Epithelial cell of proximal tubule (primary cell): ENCODE data around the gene KCNG2. TPM values are rescaled to one million over a fixed set of nuclear protein-coding genes. Genes with fewer than 3 reads are reported as not detected.

Experiments
- DNase-seq: peaks from one replicate; pipeline ENCODE4 v3.0.0-alpha.2; 2011; ENCODE audit warnings: low read depth
- H3K4me3 ChIP-seq: 2 replicates; pipeline ENCODE4 v1.5.1; 2011; ENCODE audit warnings: low read depth, mild to moderate bottlenecking, low read length
- CTCF ChIP-seq: conservative IDR thresholded peaks from 2 replicates; pipeline ENCODE4 v1.5.1; 2012; ENCODE audit warnings: low read depth, mild to moderate bottlenecking, low read length
- total RNA-seq: library from RNA; depleted of rRNA; stranded (reverse); fragments of >200 nt; gene quantifications from 2 replicates; pipeline ENCODE4 v1.2.3, GENCODE V29; 2015

The KCNG2 gene
- total RNA-seq, 1 donor from 2014 or later = not detected

GRCh38 chr18:79853303-79853992 lies 55.7 kb downstream of the KCNG2 start:
- TF ChIP-seq CTCF = no peak
- DNase-seq = no peak
- no peak overlapping the region for H3K4me3 ChIP-seq

- DNase-seq = no peak
- TF ChIP-seq CTCF = no peak
- H3K4me3 ChIP-seq = no peak overlapping the region
These were observed 56.2 kb downstream of the KCNG2 start for GRCh38 chr18:79853993-79854364.

- no peak for DNase-seq
- H3K4me3 ChIP-seq = no peak overlapping the region
- TF ChIP-seq CTCF = no peak
These were observed 57.6 kb downstream of the KCNG2 start for GRCh38 chr18:79855147-79855933.

- TF ChIP-seq CTCF = no peak
- DNase-seq = no peak
- H3K4me3 ChIP-seq = no peak overlapping the region
These were observed 58.6 kb downstream of the KCNG2 start for GRCh38 chr18:79856119-79857007.

- no peak for TF ChIP-seq CTCF
- no peak for DNase-seq
- H3K4me3 ChIP-seq = no peak overlapping the region
These were observed 59.4 kb downstream of the KCNG2 start for GRCh38 chr18:79857082-79857671.

- no peak for DNase-seq
- no peak for TF ChIP-seq CTCF
- H3K4me3 ChIP-seq = no peak overlapping the region
These were observed 61.6 kb downstream of the KCNG2 start for GRCh38 chr18:79859314-79859713.
